GM18498 (cell line): ENCODE measurements around the gene WDR43.

Experiments used
- ATAC-seq: cut with Tn5 transposase; IDR thresholded peaks from one replicate; pipeline ENCODE4 v1.9.1; 2021; ENCODE audit warnings: mild to moderate bottlenecking, moderate library complexity; ENCODE audit not compliant: unreplicated experiment

WDR43 gene

DNA sequence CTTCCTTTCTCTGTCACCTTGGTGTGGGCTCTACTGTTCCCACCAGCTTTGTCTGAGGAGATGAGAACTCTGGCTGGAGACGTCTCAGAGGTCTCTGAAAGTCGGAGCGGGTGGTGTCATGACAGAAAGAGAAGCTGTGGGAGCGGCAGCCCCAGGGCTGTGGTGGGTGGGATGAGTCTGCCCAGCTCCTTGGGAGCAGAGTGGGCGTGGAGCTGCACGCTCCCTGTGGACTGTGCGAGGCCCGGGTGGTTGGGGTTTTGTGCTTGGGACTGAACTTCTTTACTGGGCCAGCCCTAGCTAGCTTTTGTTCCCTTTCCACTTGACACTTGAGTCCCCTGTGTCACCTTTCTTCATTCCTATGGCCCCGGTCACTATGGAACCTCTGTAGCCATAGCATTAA, 97.0 kb downstream of the WDR43 start:
- ATAC-seq, result no peak

DNA sequence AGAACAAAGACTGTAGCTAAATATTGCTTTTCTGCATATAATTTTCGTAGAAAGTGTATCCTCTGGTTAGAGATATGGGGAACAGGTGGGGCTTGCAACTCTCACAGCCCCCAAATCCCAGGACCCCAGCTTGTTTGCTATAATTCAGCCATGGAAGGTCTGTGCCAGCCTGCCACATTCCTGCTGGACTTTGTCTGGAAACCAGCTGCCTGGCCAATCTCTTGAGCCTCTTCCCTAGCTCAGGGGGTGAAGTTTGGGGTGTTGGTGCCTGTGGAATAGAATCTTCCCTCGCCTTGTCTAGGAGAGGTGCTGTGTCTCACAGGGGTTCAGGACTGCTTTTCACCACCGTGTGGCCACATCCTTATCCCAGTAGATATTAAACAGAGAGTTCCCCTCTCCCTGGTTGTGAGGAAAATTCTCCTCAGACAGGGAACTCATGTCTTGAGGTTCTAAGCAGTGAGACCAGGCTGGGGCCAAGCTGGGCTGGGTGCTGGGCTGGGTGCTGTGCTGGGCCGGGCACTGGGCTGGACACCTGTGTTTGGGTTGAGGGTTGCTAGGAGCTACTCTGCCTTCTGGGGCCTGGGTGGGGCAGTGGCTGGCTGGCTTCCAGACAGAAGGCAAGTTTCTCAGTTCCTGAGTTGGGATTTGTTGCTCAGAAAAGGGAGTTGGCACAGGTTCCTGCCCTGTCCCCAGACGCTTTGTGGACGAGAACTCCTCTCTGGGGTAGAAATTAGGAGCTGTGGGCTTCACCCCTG, 98.9 kb downstream of the WDR43 start:
- no peak for ATAC-seq

DNA sequence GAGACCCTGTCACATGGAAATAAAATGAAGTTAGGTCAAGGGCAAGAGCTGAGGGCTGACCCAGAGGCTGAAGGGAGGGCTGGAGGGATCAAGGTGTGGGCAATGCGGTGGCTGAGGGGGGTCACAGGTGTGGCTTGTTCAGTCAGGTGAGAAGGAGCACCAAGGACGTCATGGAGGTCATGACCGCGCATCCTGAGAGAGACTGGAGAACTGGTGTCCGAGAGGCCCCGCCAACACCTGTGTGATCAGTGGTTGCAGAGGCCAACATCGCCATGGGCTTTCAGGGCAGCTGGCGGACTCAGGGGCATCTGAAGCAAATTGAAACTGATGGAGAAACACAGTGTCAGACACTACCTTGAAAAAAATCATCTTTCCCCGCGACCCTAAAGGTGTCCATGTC, 99.6 kb downstream of the WDR43 start:
- ATAC-seq, result no peak

DNA sequence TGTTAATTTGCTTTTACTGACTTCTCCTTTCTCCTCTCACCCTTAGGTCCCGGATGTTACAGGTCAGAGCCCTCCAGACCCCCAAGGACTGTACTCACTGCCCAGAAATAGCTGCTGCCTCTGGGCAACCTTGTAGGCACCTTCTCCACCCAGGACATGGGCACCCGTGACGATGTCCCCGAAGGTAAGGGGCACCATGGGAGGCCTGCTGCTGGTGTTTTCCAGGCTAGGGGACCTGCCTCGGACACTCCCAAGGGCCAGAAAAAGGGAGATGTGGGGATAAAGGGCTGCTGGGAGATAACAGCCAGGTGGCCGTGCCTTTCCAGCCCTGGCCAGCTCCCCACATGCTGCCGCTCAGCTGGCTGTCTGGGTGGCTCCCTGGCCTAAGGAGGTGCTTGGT, 100.2 kb downstream of the WDR43 start:
- ATAC-seq, result no peak

DNA sequence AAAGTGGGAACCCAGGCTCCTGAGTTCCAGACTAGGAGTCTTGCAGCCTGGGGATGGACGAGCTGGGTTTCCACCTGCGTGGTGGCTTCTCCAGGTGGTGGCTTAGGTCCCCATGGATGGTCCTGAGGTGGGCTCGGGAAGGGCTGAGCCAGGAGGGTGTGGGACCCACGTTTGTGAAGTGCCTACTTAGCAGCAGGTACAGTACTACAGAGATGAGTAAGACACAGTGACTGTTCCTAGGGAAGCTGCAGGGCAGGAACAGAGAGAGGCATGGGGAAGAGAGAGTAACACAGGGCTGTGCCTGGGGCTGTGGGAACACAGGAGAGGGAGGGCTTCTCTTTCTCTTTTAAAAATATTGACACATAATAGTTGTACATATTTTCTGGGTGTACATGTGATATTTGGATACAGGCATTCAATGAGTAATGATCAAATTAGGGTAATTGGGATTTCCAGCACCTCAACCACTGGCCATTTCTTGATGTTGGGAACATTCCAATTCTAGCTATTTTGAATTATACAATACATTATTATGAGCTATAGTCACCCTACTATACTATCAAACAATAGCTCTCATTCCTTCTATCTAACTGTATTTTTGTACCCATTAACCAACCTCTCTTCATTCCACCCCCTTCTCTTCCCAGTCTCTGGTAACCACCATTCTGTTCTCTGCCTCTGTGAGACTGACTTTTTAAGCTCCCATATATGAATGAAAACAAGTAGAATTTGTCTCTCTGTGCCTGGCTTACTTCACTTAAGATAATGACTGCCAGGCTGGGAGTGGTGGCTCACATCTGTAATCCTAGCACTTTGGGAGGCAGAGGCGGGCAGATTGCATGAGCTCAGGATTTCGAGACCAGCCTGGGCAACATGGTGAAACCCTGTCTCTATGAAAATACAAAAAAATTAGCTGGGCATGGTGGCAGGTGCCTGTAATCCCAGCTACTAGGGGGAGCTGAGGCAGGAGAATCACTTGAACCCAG, 101.6 kb downstream of the WDR43 start:
- ATAC-seq, result no peak

DNA sequence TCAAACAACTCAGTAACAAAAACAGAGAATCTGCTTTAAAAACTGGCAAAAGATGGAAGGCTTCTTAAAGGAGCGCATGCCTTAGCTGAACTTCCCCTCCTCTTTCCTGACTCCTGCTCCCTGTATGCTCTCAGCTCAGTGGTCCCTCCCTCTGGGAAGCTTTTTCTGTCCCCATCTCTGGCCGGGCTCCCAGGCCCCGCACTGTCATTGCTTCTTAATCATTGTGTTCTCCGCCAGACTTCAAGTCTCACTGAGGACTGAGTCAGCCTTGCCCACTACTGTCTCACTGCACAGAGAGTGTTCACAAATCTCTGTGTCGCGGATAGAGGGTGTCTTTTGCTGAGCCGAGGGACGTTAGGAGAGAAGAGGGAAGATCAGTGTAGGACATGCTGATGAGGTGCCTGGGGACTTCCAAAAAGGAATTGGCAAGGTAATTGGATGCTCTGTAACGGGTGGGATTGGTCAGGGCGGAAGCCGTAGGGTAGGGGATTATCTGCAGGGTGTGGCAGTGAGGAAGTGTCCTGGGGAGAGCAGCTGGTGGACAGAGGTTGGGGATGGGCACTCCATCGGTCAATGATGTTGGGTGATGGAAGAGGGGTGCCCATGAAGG, 102.9 kb downstream of the WDR43 start:
- ATAC-seq, result no peak
